HL-60 (cell line): Measurements from ENCODE around the gene CCR5.
"Not testable (repeated sequence)": the region's sequence is repeated elsewhere in the genome, so short reads cannot be mapped to it uniquely, and the experiment has no call there.

Source experiments
- DNase-seq, 2 experiments: peaks; one replicate each; pipeline ENCODE4 v3.0.0-alpha.2; 2010 to 2020; ENCODE audit warnings: low read depth in 1 of 2, low spot score in 1 of 2
- H3K27ac ChIP-seq: fragments of 250-450 bp; sonication (Bioruptor Pico); replicated peaks from 2 replicates; pipeline ENCODE4 v1.5.1; 2020; ENCODE audit warnings: mild to moderate bottlenecking, moderate library complexity
- H3K27me3 ChIP-seq: fragments of 250-450 bp; sonication (Bioruptor Pico); 2 replicates; pipeline ENCODE4 v1.5.1; 2021; ENCODE audit warnings: mild to moderate bottlenecking, moderate library complexity; ENCODE audit not compliant: insufficient read depth, poor library complexity, severe bottlenecking
- H3K4me3 ChIP-seq: replicated peaks from 2 replicates; pipeline ENCODE4 v1.5.1; 2011; ENCODE audit warnings: mild to moderate bottlenecking, control low read depth, low read length; ENCODE audit not compliant: insufficient read depth
- CTCF ChIP-seq: IDR thresholded peaks from one replicate; pipeline ENCODE4 v1.5.1; 2011; ENCODE audit warnings: low read length, control low read depth, inconsistent platforms; ENCODE audit not compliant: insufficient read depth
- GABPA ChIP-seq: IDR thresholded peaks from 2 replicates; pipeline ENCODE4 v1.6.1; 2012; ENCODE audit warnings: low read depth
- POLR2AphosphoS5 ChIP-seq: IDR thresholded peaks from 2 replicates; pipeline ENCODE4 v1.6.1; 2012; ENCODE audit warnings: low read depth
- REST ChIP-seq: IDR thresholded peaks from 2 replicates; pipeline ENCODE4 v1.6.1; 2012; ENCODE audit warnings: low read depth; ENCODE audit not compliant: insufficient replicate concordance
- SPI1 ChIP-seq: IDR thresholded peaks from 2 replicates; pipeline ENCODE4 v1.6.1; 2012; ENCODE audit warnings: low read depth, mild to moderate bottlenecking, borderline replicate concordance

CCR5 gene

GRCh38 chr3:46389306-46389705, 18.6 kb downstream of the CCR5 start:
- Histone ChIP-seq H3K27ac (no peak overlapping the region), H3K27me3 (no peaks in the 10 kb centered on the region), H3K4me3 (no peak overlapping the region)
- no peak for DNase-seq
- TF ChIP-seq SPI1, result no peak
- no peak for TF ChIP-seq REST
- TF ChIP-seq GABPA, result no peak
- TF ChIP-seq CTCF, result no peak
- TF ChIP-seq POLR2AphosphoS5, result no peak

- H3K27ac ChIP-seq, H3K4me3 ChIP-seq, DNase-seq, H3K27me3 ChIP-seq: not testable (repeated sequence)
These were observed 20.8 kb downstream of the CCR5 start for GRCh38 chr3:46391526-46391925.

GRCh38 chr3:46393011-46393410, 22.3 kb downstream of the CCR5 start:
- Histone ChIP-seq H3K27ac (peak overlapping the region; percentile 81), H3K27me3 (no peaks in the 10 kb centered on the region), H3K4me3 (no peak overlapping the region)
- TF ChIP-seq SPI1 (no peak), REST (no peak), POLR2AphosphoS5 (no peak)
- no peak for DNase-seq

- Histone ChIP-seq H3K4me3 (no peak overlapping the region), H3K27me3 (no peaks in the 10 kb centered on the region), H3K27ac (peak overlapping the region; percentile 81)
- DNase-seq, result peak; percentile 79 to 94
- TF ChIP-seq REST (no peak), POLR2AphosphoS5 (peak; percentile 39; the same call in 1 of the 2 replicates)
These were observed 23.0 kb downstream of the CCR5 start for GRCh38 chr3:46393554-46394434.
